Uterus (tissue), 4 donors: ENCODE measurements around the gene PIK3CB. TPM values are rescaled to one million over a fixed set of nuclear protein-coding genes. Genes with fewer than 3 reads are reported as not detected.
"Not testable (repeated sequence)": the region's sequence is repeated elsewhere in the genome, so short reads cannot be mapped to it uniquely, and the experiment has no call there.

Source experiments
- DNase-seq, 2 donors: peaks; one replicate each; pipeline ENCODE4 v3.0.0-alpha.2; 2019 to 2020
- H3K27ac ChIP-seq, 2 donors: fragments of 200-600 bp; sonication (generic); 1 replicate in 1 of 2; 2 replicates in 1 of 2; pipeline ENCODE4 v1.5.1; 2016 to 2018
- H3K27me3 ChIP-seq, 2 donors: fragments of 200-600 bp; sonication (generic); one replicate each; pipeline ENCODE4 v1.5.1; 2018 to 2019; ENCODE audit warnings: control low read depth in 1 of 2
- H3K36me3 ChIP-seq, 2 donors: fragments of 200-600 bp; sonication (generic); one replicate each; pipeline ENCODE4 v1.5.1; 2019; ENCODE audit warnings: control low read depth in 1 of 2
- H3K4me1 ChIP-seq, 2 donors: fragments of 200-600 bp; sonication (generic); one replicate each; pipeline ENCODE4 v1.5.1; 2018 to 2019; ENCODE audit warnings: control low read depth in 1 of 2
- H3K4me3 ChIP-seq, 2 donors: fragments of 200-600 bp; sonication (generic); 1 replicate in 1 of 2; 2 replicates in 1 of 2; pipeline ENCODE4 v1.5.1; 2018 to 2019; ENCODE audit warnings: mild to moderate bottlenecking in 1 of 2
- H3K9me3 ChIP-seq, 2 donors: fragments of 200-600 bp; sonication (generic); one replicate each; pipeline ENCODE4 v1.5.1; 2019; ENCODE audit warnings: control low read depth in 1 of 2
- POLR2A ChIP-seq, 2 donors: fragments of 450-650 bp; IDR thresholded peaks; one replicate each; pipeline ENCODE4 v1.6.1; 2016; ENCODE audit warnings: antibody characterized with exemption in 2 of 2, mild to moderate bottlenecking in 1 of 2, moderate library complexity in 1 of 2
- intact Hi-C: fragments of 100-400 bp; cut with DNase I; formaldehyde crosslinking; loops from one replicate; pipeline ENCODE4 v1.15.1; 2023; ENCODE audit warnings: low total_unique reads
- total RNA-seq, 4 donors: library from RNA; depleted of rRNA in 3 of 4; stranded (reverse); fragments of >200 nt in 3 of 4; gene quantifications; one replicate each; pipeline versions ENCODE4 v1.1.0 to v1.2.4, GENCODE V29; 2014 to 2023
- TF ChIP-seq, protein P1 (sequence below), 4 experiments: fragments of 200-600 bp in 2 of 4; fragments of 450-650 bp in 2 of 4; sonication (generic) in 2 of 4; IDR thresholded peaks; one replicate each; pipeline ENCODE4 v1.5.1; 2016 to 2019; ENCODE audit warnings: antibody characterized with exemption in 4 of 4, mild to moderate bottlenecking in 2 of 4, moderate library complexity in 1 of 4
- donor health status: DM: yes; HTN: yes; CAD: no.

The PIK3CB gene
- total RNA-seq, 4 donors from 2014 or later: 5.6 to 37.5 (median 17.0) TPM

DNA sequence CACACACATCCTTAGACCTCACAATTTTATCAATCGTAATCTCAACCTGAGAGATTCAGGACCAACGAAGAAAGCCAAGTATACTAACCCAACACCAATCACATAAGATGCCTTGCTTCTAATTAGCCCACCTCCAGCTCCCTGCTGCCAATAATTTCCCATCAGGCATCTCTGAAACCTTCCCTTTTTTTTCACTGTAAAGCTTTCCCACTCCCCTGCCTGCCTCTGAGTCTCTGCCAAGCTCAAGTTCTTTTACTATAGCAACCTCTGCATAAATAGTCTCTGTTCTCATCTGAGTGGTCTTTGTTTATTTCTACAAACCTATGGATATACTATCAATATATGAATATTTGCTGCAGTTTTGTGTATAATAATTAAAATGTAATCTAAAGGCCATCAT is 86.5 kb downstream of the PIK3CB start:
- no peak for DNase-seq
- no peaks in the 10 kb centered on the region for H3K27me3 ChIP-seq
- no peaks in the 10 kb centered on the region for H3K36me3 ChIP-seq
- H3K4me3 ChIP-seq: no peak overlapping the region
- no peaks in the 10 kb centered on the region for H3K4me1 ChIP-seq
- no peaks in the 10 kb centered on the region for H3K9me3 ChIP-seq
- TF ChIP-seq POLR2A (IDR thresholded peaks at IDR 0.05): no peak
- intact Hi-C loops: no loop called here
- no peak overlapping the region for H3K27ac ChIP-seq

DNA sequence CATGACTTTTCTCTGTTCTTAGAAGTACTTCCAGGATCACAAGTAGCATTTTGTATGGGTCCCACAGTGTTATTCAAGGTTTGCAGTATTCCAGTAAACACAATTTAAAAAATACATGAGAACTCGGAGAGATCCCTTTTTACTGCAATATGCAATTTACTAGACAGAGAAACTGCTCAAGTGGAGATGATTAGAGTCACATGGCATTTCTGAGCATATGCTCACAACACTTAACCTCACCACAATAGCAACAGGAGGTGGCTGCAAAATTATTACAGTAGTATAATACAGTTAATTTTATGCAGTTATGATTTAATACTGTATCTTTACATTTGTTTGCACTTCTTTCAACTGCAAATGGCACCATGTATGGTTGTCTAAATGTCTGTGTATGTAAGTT is 87.5 kb downstream of the PIK3CB start:
- Histone ChIP-seq H3K27ac (no peak overlapping the region), H3K36me3 (peaks cover 0 to 2% of the 10 kb centered on the region in 2 donors), H3K27me3 (no peaks in the 10 kb centered on the region), H3K9me3 (no peaks in the 10 kb centered on the region), H3K4me1 (no peaks in the 10 kb centered on the region), H3K4me3 (no peak overlapping the region)
- intact Hi-C loops: no loop called here
- TF ChIP-seq POLR2A (IDR thresholded peaks at IDR 0.05): no peak
- TF ChIP-seq, protein P1, sequence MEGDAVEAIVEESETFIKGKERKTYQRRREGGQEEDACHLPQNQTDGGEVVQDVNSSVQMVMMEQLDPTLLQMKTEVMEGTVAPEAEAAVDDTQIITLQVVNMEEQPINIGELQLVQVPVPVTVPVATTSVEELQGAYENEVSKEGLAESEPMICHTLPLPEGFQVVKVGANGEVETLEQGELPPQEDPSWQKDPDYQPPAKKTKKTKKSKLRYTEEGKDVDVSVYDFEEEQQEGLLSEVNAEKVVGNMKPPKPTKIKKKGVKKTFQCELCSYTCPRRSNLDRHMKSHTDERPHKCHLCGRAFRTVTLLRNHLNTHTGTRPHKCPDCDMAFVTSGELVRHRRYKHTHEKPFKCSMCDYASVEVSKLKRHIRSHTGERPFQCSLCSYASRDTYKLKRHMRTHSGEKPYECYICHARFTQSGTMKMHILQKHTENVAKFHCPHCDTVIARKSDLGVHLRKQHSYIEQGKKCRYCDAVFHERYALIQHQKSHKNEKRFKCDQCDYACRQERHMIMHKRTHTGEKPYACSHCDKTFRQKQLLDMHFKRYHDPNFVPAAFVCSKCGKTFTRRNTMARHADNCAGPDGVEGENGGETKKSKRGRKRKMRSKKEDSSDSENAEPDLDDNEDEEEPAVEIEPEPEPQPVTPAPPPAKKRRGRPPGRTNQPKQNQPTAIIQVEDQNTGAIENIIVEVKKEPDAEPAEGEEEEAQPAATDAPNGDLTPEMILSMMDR (IDR thresholded peaks at IDR 0.05): no peak
- no peak for DNase-seq

DNA sequence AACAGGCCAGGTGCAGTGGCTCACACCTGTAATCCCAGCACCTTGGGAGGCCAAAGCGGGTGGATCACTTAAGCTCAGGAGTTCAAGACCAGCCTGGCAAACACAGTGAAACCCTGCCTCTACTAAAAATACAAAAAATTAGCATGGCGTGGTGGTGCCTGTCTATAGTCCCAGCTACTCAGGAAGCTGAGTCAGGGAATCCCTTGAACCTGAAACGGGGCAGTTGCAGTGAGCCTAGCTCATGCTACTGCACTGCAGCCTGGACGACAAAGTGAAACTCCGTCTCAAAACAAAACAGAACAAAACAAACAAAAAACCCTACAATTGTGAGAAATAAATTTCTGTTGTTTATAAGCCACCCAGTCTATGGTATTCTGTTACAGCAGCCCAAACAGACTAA is 94.7 kb downstream of the PIK3CB start:
- DNase-seq: no peak
- intact Hi-C loops: no loop called here

DNA sequence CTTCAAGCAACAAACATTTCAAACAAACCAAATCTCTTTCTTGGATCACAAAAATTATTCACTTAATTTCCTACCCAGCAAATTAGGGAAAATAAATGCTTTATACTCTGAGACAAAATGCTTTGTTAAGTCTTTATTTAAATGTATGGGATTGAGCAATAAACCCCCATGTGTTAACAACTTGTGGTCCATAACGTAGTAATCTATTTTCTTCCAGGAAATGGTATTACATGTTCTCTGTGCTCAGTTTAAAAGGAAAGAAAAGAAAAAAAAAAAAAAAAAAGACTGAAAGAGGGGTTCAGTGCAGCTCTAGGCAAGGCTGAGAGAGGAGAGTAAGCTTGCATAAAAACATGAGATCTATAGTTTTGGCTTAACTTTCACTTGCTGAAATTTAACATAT is 102.3 kb downstream of the PIK3CB start:
- H3K9me3 ChIP-seq: no peaks in the 10 kb centered on the region
- H3K4me1 ChIP-seq: no peaks in the 10 kb centered on the region
- H3K4me3 ChIP-seq: no peak overlapping the region
- TF ChIP-seq POLR2A (IDR thresholded peaks at IDR 0.05): no peak
- intact Hi-C loops: no loop called here
- no peak for DNase-seq
- no peaks in the 10 kb centered on the region for H3K27me3 ChIP-seq
- H3K27ac ChIP-seq: no peak overlapping the region
- no peaks in the 10 kb centered on the region for H3K36me3 ChIP-seq

More for the DNA sequence above, 94.7 kb downstream of the PIK3CB start:
- H3K27me3 ChIP-seq: no peaks in the 10 kb centered on the region
- peaks cover 0 to 2% of the 10 kb centered on the region in 2 donors for H3K36me3 ChIP-seq
- H3K9me3 ChIP-seq: no peaks in the 10 kb centered on the region
- H3K27ac ChIP-seq: no peak overlapping the region
- no peaks in the 10 kb centered on the region for H3K4me1 ChIP-seq
- TF ChIP-seq, protein P1 (IDR thresholded peaks at IDR 0.05): no peak
- no peak for TF ChIP-seq POLR2A (IDR thresholded peaks at IDR 0.05)
- no peak overlapping the region for H3K4me3 ChIP-seq

DNA sequence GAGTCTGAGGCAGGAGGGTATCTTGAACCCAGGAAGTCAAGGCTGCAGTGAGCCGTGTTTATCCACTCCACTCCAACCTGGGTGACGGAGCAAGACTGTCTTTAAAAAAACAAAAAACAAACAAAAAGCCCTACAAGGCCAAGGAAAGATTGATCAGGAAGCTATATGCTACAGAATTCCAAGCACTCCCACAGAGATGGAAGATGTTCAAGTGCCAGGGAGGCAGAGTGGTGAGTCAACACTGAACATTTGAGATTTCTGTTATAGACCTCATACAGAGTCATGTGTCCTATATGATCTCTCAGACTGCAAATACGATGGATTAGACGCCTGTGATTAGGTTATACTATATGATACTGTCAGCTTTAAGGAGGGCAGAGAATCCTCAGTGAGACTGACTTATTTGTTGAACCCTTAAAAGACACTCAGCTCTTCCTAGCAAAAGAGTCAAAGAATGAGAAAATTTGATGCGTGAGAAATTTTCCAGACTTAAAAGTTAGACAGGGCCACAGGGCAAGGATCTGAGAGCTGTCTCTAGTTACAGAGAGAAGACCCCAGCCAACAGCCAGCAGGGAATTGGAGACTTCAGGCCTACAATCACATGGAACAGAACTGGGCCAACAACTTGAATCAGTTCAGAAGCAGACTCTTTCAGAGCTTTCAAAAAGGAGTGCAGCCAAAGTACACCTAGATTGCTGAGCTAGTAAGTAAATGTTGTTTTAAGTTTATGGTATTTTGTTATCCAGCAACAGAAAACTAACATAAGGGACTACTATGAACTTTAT is 107.6 kb downstream of the PIK3CB start:
- no peak for TF ChIP-seq POLR2A (IDR thresholded peaks at IDR 0.05)
- TF ChIP-seq, protein P1 (IDR thresholded peaks at IDR 0.05): no peak
- Histone ChIP-seq H3K27me3 (no peaks in the 10 kb centered on the region), H3K4me3 (no peak overlapping the region), H3K36me3 (no peaks in the 10 kb centered on the region), H3K4me1 (no peaks in the 10 kb centered on the region), H3K27ac (no peak overlapping the region), H3K9me3 (no peaks in the 10 kb centered on the region)
- intact Hi-C loops: no loop called here
- DNase-seq: no peak

DNA sequence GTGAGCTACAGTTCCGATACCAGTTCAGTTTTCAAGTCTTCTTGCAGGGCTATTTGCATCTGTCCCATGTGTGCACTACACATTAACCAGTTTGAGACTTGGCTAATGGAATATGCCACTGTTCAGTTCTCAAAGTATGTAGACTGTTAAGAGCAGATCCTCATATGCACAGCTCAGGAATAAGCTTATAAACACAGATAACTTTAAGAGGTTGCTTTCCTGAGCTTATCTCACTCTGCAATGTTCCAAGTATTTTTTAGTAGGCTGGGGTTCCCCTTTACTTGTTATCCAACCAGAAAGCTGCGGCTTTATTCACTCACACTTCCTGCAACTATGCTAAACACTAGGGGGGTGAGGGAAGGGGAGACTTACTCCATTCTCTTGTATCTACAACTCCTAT is 108.7 kb downstream of the PIK3CB start:
- H3K9me3 ChIP-seq, DNase-seq, H3K27me3 ChIP-seq, H3K27ac ChIP-seq, H3K36me3 ChIP-seq, intact Hi-C loops, H3K4me1 ChIP-seq, H3K4me3 ChIP-seq: not testable (repeated sequence)
